ES-I3 (cell line): Measurements from ENCODE around the gene GPR137B.
"Not testable (repeated sequence)": the region's sequence is repeated elsewhere in the genome, so short reads cannot be mapped to it uniquely, and the experiment has no call there.

Experiments
- H3K36me3 ChIP-seq: 2 replicates; pipeline ENCODE4 v1.6.1; 2013; ENCODE audit warnings: mild to moderate bottlenecking, low read length, control low read depth, moderate library complexity; ENCODE audit not compliant: insufficient read depth
- H3K4me1 ChIP-seq: 2 replicates; pipeline ENCODE4 v1.6.1; 2013; ENCODE audit warnings: mild to moderate bottlenecking, control low read depth, low read length; ENCODE audit not compliant: insufficient read depth
- H3K9ac ChIP-seq: 2 replicates; pipeline ENCODE4 v1.6.1; 2013; ENCODE audit warnings: low read depth, mild to moderate bottlenecking, low read length, moderate library complexity
- H3K9me3 ChIP-seq: 2 replicates; pipeline ENCODE4 v1.6.1; 2013; ENCODE audit warnings: mild to moderate bottlenecking, low read length, moderate library complexity; ENCODE audit not compliant: control insufficient read depth, insufficient read depth

Gene GPR137B

DNA sequence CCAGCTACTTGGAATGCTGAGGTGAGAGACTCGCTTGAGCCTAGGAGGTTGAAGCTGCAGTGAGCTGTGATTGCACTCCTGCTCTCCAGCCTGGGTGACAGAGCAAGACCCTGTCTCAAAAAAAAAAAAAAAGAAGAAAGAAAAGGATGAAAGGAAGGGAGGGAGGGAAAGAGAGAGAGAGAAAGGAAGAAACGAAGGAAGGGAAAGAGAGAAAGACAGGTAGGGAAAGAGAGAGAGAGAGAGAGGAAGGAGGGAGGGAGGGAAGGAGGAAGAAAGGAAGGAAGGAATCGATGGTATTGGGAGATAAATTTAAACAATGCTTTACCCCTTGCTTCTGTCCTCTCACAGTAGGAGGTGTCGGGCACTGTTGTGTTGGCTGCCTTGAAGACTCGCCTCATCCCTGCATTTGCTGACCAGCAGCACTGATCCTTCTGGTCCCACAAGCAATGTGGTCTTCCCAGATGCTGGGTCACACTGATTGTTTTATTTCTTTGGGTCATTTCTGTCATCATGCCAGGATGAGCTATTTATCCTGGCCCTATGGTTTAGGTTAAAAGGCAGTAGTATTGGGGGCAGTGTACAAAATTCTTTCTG, 30.9 kb downstream of the GPR137B start:
- H3K9ac ChIP-seq: no peak overlapping the region
- H3K36me3 ChIP-seq: no peaks in the 10 kb centered on the region
- H3K9me3 ChIP-seq: no peaks in the 10 kb centered on the region
- no peaks in the 10 kb centered on the region for H3K4me1 ChIP-seq

DNA sequence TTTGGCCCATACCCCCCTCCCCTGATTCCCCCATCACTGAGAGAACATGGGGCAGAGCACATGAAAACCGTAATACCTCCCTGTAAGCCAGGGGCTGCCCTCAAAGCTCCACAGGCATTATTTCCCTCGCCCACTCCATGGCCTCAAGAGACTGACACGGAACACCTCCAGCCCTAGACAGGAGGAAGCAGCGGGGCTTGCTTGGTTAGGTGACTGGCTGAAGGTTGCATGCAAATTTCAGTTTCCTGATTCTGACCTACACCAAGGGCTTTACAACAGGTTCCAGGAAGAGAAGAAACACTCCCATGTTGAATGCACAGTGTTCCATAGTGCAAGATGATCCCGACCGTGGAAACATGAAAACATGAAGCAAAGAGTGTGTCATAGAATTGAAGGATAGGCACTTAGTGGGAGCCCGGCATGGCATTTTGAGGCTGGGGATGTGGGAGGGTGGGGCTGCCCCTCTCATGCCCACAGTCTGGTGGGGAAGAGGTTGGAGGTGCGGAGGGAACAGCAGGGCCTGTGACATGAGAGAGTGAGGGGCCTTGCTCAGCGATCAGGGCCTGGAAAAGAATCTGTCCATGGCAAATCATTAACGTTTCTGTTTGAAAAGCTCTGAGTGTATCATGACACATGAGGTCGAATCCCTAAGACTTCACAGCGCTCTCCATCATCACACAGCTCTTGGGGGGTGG, 33.5 kb downstream of the GPR137B start:
- Histone ChIP-seq H3K9ac (no peak overlapping the region), H3K9me3 (no peaks in the 10 kb centered on the region), H3K36me3 (no peaks in the 10 kb centered on the region), H3K4me1 (no peaks in the 10 kb centered on the region)

DNA sequence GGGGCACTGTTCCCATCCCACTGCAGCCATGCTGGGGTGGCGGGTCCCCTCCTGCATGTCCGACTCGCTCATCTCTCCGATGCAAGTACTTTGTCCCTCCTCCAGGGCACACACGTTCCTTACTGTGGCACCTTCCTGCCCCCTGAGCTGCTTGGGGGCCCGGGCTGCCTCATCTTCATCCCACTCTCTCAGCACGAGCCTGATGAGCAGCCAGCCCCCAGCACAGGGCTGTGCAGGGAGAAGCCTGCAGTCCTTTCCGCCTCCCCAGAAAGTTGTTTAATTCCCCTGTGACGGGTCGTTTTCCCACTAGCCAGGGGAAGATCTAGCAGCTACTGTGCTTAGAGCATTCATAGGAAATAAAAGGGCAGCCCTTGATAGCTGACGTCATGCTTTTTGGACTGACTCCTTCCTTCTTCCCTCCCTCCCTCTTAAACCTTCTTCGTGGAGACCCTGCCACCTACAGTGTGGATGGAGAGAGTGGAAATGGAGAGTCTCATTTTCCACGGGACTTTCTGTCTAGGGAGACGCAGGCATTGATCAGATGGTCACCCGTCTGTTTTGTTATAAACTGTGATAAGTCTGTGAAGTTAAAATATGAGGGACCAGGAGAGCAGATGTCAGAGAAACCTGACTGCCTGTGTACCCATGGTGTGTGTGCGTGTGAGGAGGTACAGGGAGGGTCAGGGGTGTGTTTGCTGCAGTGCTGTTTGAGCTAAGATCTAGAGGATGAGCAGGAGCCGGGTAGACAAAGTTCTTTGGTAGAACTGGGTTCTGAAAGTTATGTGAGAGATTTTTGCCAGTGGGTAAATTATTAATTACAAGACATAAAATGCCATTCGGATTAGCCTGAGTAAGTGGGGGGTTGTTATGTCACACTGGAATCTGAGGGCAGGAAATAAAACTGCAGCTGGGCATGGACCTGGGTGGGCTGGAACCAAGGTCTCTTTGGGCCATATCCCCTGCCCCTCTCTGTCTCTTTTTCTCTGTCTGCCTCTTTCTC, 34.3 kb downstream of the GPR137B start:
- Histone ChIP-seq H3K9ac (no peak overlapping the region), H3K9me3 (no peaks in the 10 kb centered on the region), H3K36me3 (no peaks in the 10 kb centered on the region), H3K4me1 (no peaks in the 10 kb centered on the region)

DNA sequence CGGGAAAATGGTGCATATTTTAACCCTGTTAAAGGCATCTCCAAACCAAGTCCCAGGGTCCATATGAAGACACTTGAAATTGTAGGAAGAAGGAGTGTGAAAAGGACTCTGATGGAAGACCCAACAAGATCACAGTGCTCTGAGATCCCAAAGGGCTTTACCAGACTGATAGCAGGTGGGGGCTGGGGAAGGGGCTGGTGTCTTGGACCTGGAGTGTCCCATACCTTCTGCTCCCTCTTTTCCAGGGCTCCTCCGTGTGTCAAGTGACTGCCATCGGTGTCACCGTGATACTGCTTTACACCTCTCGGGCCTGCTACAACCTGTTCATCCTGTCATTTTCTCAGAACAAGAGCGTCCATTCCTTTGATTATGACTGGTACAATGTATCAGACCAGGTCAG, 37.3 kb downstream of the GPR137B start:
- Histone ChIP-seq H3K36me3 (no peaks in the 10 kb centered on the region), H3K9me3 (no peaks in the 10 kb centered on the region), H3K4me1 (no peaks in the 10 kb centered on the region), H3K9ac (no peak overlapping the region)

DNA sequence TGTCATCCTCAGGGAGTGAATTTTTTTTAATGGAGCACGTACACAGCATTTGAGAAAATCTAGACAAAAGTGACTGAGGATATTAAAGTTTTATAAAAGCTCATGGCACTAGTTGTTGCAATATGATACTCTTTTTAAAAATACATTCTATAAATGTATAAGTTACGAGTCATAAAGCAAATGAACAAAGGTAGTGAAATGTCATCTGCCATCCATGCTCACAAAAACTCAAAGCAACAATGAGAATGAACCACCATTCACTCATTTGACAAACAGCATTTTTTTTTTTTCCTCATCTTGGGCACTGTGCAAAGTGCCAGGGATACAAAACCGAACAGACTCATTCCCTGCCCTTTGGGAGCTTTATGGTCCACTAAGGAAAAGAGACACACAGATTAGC, 38.7 kb downstream of the GPR137B start:
- no peaks in the 10 kb centered on the region for H3K9me3 ChIP-seq
- H3K4me1 ChIP-seq: no peaks in the 10 kb centered on the region
- no peaks in the 10 kb centered on the region for H3K36me3 ChIP-seq

GRCh38 chr1:236185687-236186086, 43.3 kb downstream of the GPR137B start:
- no peaks in the 10 kb centered on the region for H3K9me3 ChIP-seq

More for the DNA sequence above, 38.7 kb downstream of the GPR137B start:
- H3K9ac ChIP-seq: no peak overlapping the region

DNA sequence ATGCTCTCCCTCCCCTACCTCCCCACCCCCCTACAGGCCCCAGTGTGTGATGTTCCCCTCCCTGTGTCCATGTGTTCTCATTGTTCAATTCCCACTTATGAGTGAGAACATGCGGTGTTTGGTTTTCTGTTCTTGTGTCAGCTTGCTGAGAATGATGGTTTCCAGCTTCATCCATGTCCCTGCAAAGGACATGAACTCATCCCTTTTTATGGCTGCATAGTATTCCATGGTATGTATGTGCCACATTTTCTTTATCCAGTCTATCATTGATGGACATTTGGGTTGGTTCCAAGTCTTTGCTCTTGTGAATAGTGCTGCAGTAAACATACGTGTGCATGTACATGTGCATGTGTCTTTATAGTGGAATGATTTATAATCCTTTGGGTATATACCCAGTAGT, 44.1 kb downstream of the GPR137B start:
- not testable (repeated sequence) for H3K9ac ChIP-seq, H3K36me3 ChIP-seq, H3K4me1 ChIP-seq, H3K9me3 ChIP-seq

More at GRCh38 chr1:236185687-236186086, 43.3 kb downstream of the GPR137B start:
- H3K36me3 ChIP-seq: no peaks in the 10 kb centered on the region
- no peak overlapping the region for H3K9ac ChIP-seq
- H3K4me1 ChIP-seq: no peaks in the 10 kb centered on the region

- H3K4me1 ChIP-seq, H3K36me3 ChIP-seq, H3K9me3 ChIP-seq, H3K9ac ChIP-seq: not testable (repeated sequence)
Observed at GRCh38 chr1:236188084-236188483, 45.7 kb downstream of the GPR137B start.

- Histone ChIP-seq H3K4me1 (no peaks in the 10 kb centered on the region), H3K36me3 (no peaks in the 10 kb centered on the region), H3K9ac (no peak overlapping the region), H3K9me3 (no peaks in the 10 kb centered on the region)
Observed at GRCh38 chr1:236193184-236193583, 50.8 kb downstream of the GPR137B start.

DNA sequence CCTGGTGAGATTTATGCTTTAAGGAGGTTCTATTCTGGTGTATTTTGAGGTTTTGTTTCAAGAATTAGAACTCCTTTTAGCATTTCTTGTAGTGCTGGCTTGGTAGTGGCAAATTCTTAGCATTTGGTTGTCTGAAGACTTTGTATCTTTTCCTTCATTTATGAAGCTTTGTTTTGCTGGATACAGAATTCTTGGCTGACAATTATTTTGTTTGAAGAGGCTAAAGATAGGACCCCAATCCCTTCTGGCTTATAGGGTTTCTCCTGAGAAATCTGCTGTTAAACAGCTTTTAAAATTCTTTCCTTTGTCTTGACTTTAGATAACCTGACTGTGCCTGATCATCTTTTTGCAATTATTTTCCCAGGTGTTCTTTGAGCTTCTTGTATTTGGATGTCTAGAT, 58.6 kb downstream of the GPR137B start:
- Histone ChIP-seq H3K4me1 (no peaks in the 10 kb centered on the region), H3K9me3 (no peaks in the 10 kb centered on the region), H3K9ac (no peak overlapping the region), H3K36me3 (no peaks in the 10 kb centered on the region)

DNA sequence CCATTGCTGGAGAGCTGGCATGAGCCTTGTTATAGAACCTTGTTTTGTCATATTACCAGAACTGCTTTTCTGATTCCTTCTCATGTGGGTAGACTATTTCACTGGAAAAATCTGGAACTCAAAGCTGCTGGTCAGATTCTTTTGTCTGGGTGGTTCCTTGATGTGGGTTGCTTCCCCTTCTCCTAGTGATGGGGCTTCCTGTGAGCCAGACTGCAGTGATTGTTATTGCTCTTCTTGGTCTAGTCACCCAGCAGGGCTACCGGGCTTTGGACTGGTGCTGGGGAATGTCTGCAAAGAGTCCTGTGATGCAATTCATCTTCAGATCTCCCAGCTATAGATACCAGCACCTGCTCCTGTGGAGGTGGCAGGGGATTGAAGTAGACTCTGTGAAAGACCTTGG, 59.4 kb downstream of the GPR137B start:
- Histone ChIP-seq H3K9me3 (no peaks in the 10 kb centered on the region), H3K9ac (no peak overlapping the region), H3K36me3 (no peaks in the 10 kb centered on the region), H3K4me1 (no peaks in the 10 kb centered on the region)

DNA sequence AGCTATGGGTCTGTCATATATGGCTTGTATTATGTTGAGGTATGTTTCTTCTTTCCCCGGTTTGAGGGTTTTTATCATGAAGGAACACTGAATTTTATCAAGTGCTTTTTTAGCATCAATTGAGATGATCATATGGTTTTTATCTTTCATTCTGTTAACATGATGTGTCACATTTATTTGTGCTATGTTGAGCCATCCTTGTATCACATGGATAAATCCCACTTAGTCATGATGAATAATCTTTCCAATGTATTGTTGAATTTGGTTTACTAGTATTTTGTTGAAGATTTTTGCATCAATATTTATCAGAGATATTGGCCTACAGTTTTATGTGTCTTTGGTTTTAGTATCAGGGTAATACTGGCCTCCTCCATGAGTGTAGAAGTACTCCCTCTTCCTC, 61.7 kb downstream of the GPR137B start:
- H3K36me3 ChIP-seq: no peaks in the 10 kb centered on the region
- no peaks in the 10 kb centered on the region for H3K9me3 ChIP-seq
- H3K9ac ChIP-seq: no peak overlapping the region
- H3K4me1 ChIP-seq: no peaks in the 10 kb centered on the region

DNA sequence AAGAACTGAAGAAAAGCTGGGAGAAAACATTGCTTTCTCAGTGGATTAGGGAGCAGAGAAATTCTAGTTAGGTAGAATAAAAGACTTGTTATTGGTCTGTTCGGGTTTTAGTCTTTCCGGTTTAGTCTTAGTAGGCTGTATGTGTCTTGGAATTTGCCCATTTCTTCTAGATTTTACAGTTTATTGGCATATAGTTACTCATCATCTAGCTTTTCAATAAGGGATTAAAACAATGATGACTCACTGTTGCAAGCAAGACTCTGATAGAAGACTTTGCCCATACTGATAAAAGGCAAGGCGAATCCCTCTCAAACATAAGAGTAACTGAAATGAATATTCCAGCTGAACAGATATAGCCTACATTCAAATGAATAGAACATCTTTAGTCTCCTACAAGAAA, 62.3 kb downstream of the GPR137B start:
- no peaks in the 10 kb centered on the region for H3K4me1 ChIP-seq
- no peak overlapping the region for H3K9ac ChIP-seq
- H3K36me3 ChIP-seq: no peaks in the 10 kb centered on the region
- no peaks in the 10 kb centered on the region for H3K9me3 ChIP-seq

DNA sequence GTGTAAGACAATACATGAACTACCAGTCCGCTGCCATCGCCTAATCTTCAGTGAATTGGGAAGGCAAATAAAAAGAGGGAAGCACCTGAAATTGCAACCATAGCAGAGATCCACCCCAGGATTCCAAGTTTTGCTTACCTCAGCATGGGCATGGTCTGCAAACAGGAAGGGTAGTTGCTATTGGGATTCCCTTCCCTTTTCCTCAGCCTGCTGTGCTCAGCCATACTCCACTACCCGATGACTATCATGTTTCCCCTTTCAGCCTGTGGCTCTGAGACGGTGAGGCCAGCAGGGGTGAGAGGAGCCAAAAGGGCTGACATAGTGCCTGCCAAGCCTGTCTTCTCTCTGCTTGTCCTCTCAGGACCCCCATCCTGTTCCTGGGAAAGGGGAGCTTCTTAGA, 64.2 kb downstream of the GPR137B start:
- no peaks in the 10 kb centered on the region for H3K36me3 ChIP-seq
- no peaks in the 10 kb centered on the region for H3K9me3 ChIP-seq
- H3K4me1 ChIP-seq: no peaks in the 10 kb centered on the region
- H3K9ac ChIP-seq: no peak overlapping the region
